ENCODE measurements around the gene SGPP2.
A peak's percentile ranks its signal among the peaks of the same experiment; 100 is the strongest.
"Not testable (repeated sequence)": the region's sequence is repeated elsewhere in the genome, so short reads cannot be mapped to it uniquely, and the experiment has no call there.

SGPP2 gene

GRCh38 chr2:222576171-222577081, 152.1 kb downstream of the SGPP2 start:
- TF ChIP-seq GATA1 (IDR thresholded peaks at IDR 0.05; ENCODE audit: low read depth, low read length), result no peak
- TF ChIP-seq POLR2A (IDR thresholded peaks at IDR 0.05; ENCODE audit: low read length), result no peak
- peak; percentile 55 to 79 for DNase-seq

- no peak for DNase-seq
- TF ChIP-seq POLR2A (IDR thresholded peaks at IDR 0.05; ENCODE audit: low read length) (no peak), GATA1 (IDR thresholded peaks at IDR 0.05; ENCODE audit: low read depth, low read length) (no peak)
Observed at GRCh38 chr2:222577341-222577740, 153.0 kb downstream of the SGPP2 start.

DNA sequence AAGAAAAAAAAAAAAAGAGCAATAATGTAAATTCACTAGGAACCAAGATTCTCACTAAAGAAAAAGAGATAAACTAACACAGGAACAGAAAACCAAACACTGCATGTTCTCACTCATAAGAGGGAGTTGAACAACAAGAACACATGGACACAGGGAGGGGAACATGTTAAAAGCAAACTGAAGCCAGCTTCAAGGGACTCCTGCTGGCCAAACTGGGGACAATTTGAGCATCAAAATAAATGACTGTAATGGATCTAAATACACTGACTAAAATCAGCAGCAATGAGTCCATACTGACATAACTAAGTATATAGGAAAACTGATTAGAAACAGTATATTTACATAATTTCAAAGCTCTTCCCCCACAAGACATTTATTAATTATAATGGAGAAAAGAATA, 158.6 kb downstream of the SGPP2 start:
- no peak for TF ChIP-seq GATA1 (IDR thresholded peaks at IDR 0.05; ENCODE audit: low read depth, low read length)
- peak; percentile 17 to 19 for DNase-seq

GRCh38 chr2:222584589-222584988, 160.2 kb downstream of the SGPP2 start:
- DNase-seq, result not testable (repeated sequence)

- DNase-seq, result no peak
- TF ChIP-seq POLR2A (IDR thresholded peaks at IDR 0.05; ENCODE audit: low read length) (no peak), GATA1 (IDR thresholded peaks at IDR 0.05; ENCODE audit: low read depth, low read length) (no peak)
Observed at GRCh38 chr2:222591661-222592060, 167.3 kb downstream of the SGPP2 start.

DNA sequence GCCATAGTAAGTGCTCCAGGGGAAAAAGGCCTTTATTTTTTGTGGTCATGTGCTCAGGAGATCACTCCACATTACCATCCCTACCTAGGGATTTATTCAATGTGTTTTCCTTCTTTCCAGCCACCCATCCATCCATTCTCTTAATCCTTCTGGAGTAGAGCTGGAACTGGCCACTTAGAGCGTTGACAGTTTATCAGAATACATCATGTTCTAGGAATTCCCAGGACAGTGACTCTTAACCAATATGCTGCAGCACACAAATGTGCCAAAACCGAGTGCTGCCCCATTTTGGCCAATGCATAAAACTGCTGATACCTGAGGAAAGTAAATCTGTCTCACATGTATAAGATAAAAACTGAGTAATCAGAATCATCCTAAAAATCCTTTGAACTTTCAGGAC, 167.8 kb downstream of the SGPP2 start:
- DNase-seq, result no peak
- no peak for TF ChIP-seq POLR2A (IDR thresholded peaks at IDR 0.05; ENCODE audit: low read length)
- no peak for TF ChIP-seq GATA1 (IDR thresholded peaks at IDR 0.05; ENCODE audit: low read depth, low read length)

DNA sequence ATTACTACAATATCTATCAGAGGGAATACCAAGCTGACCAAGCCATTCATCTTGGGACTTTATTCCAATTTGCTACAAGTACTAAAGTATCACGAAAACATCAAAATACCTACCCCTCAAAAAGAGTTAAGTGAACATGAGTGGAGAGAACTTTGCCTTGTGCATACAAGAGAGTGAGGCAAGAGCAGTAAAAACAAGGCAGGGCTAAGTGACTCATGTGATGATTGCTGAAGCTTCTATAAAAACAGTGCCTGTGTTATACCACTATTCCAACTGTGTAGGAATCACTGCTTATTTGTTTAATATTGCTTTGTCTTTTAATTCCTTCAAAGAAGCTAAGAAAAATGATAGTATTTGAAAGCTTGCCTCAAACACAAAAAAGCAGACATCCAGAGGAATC, 170.3 kb downstream of the SGPP2 start:
- TF ChIP-seq GATA1 (IDR thresholded peaks at IDR 0.05; ENCODE audit: low read depth, low read length) (no peak), POLR2A (IDR thresholded peaks at IDR 0.05; ENCODE audit: low read length) (no peak)

DNA sequence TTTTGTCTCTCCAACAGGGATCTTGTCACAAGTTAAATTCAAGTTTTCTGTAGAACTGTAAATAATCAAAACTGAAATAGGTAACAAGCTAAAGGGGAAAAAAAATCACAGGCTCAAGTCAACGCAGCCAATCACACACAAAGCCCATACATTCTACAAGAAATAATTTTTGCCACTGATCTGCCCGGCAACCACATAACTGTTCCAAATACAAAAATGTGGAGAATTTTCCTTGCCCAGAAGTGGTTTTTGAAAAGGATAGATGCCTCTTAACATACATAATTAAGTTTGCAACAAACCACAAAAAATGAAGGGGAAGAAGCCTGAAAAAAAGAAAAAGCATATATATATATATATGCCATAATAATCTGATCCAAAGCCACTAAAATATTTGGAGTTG, 171.2 kb downstream of the SGPP2 start:
- TF ChIP-seq GATA1 (IDR thresholded peaks at IDR 0.05; ENCODE audit: low read depth, low read length), result no peak
- no peak for TF ChIP-seq POLR2A (IDR thresholded peaks at IDR 0.05; ENCODE audit: low read length)
- DNase-seq, result no peak

More for the DNA sequence above, 170.3 kb downstream of the SGPP2 start:
- peak in 1 of 2 experiments; percentile 20 for DNase-seq

GRCh38 chr2:222598611-222599010, 174.3 kb downstream of the SGPP2 start:
- TF ChIP-seq POLR2A (IDR thresholded peaks at IDR 0.05; ENCODE audit: low read length), result no peak
- TF ChIP-seq GATA1 (IDR thresholded peaks at IDR 0.05; ENCODE audit: low read depth, low read length), result no peak
- no peak for DNase-seq

- DNase-seq, result no peak
- TF ChIP-seq GATA1 (IDR thresholded peaks at IDR 0.05; ENCODE audit: low read depth, low read length) (no peak), POLR2A (IDR thresholded peaks at IDR 0.05; ENCODE audit: low read length) (no peak)
Observed at GRCh38 chr2:222603501-222603900, 179.2 kb downstream of the SGPP2 start.

GRCh38 chr2:222604749-222605515, 180.6 kb downstream of the SGPP2 start:
- peak; percentile 52 to 83 for DNase-seq
- TF ChIP-seq POLR2A (IDR thresholded peaks at IDR 0.05; ENCODE audit: low read length) (no peak), GATA1 (IDR thresholded peaks at IDR 0.05; ENCODE audit: low read depth, low read length) (no peak)

- TF ChIP-seq POLR2A (IDR thresholded peaks at IDR 0.05; ENCODE audit: low read length) (no peak), GATA1 (IDR thresholded peaks at IDR 0.05; ENCODE audit: low read depth, low read length) (no peak)
- DNase-seq, result peak; percentile 44 to 72
Observed at GRCh38 chr2:222606306-222606705, 182.0 kb downstream of the SGPP2 start.

GRCh38 chr2:222608081-222608480, 183.7 kb downstream of the SGPP2 start:
- no peak for DNase-seq
- TF ChIP-seq GATA1 (IDR thresholded peaks at IDR 0.05; ENCODE audit: low read depth, low read length), result no peak
- no peak for TF ChIP-seq POLR2A (IDR thresholded peaks at IDR 0.05; ENCODE audit: low read length)

GRCh38 chr2:222609381-222609780, 185.0 kb downstream of the SGPP2 start:
- no peak for DNase-seq
- TF ChIP-seq GATA1 (IDR thresholded peaks at IDR 0.05; ENCODE audit: low read depth, low read length) (no peak), POLR2A (IDR thresholded peaks at IDR 0.05; ENCODE audit: low read length) (no peak)
